HepG2 (cell line): ENCODE data around the gene DYNLT2B. TPM values are rescaled to one million over a fixed set of nuclear protein-coding genes. Genes with fewer than 3 reads are reported as not detected.

Experiments used
- ATF1 ChIP-seq: IDR thresholded peaks from 2 replicates; pipeline ENCODE4 v1.6.1; 2016; ENCODE audit warnings: mild to moderate bottlenecking, control low read depth
- CERS6 ChIP-seq: sonication (generic); formaldehyde crosslinking; IDR thresholded peaks from 2 replicates; pipeline ENCODE4 v1.5.0; 2020; ENCODE audit warnings: missing genetic modification reagents
- CREBL2 ChIP-seq: sonication (generic); formaldehyde crosslinking; IDR thresholded peaks from 2 replicates; pipeline ENCODE4 v1.8.1; 2023; ENCODE audit warnings: missing genetic modification reagents, mild to moderate bottlenecking, borderline replicate concordance
- EED ChIP-seq: sonication (generic); formaldehyde crosslinking; IDR thresholded peaks from 2 replicates; pipeline ENCODE4 v1.5.0; 2020; ENCODE audit warnings: mild to moderate bottlenecking, missing genetic modification reagents
- HNRNPK ChIP-seq: fragments of 200-400 bp; formaldehyde crosslinking; IDR thresholded peaks from 2 replicates; pipeline ENCODE4 v1.6.1; 2018; ENCODE audit warnings: low read length, low read depth, moderate library complexity, mild to moderate bottlenecking; ENCODE audit not compliant: poor library complexity, severe bottlenecking
- KDM1A ChIP-seq: IDR thresholded peaks from 2 replicates; pipeline ENCODE4 v1.6.1; 2016; ENCODE audit warnings: missing compliant biosample characterization
- MAFF ChIP-seq: IDR thresholded peaks from 2 replicates; pipeline ENCODE4 v1.6.1; 2011; ENCODE audit warnings: low read depth, low read length, improper control_type of control experiment
- MTA1 ChIP-seq: sonication (generic); formaldehyde crosslinking; IDR thresholded peaks from 2 replicates; pipeline ENCODE4 v1.4.0; 2020; ENCODE audit warnings: missing genetic modification reagents, mild to moderate bottlenecking, borderline replicate concordance
- NFYC ChIP-seq: IDR thresholded peaks from 2 replicates; pipeline ENCODE4 v1.6.1; 2016; ENCODE audit warnings: missing genetic modification reagents, missing compliant biosample characterization
- PHF20 ChIP-seq: sonication (generic); formaldehyde crosslinking; IDR thresholded peaks from 2 replicates; pipeline ENCODE4 v1.5.0; 2020; ENCODE audit warnings: mild to moderate bottlenecking, missing genetic modification reagents
- SALL1 ChIP-seq: sonication (generic); formaldehyde crosslinking; IDR thresholded peaks from 2 replicates; pipeline ENCODE4 v1.8.0; 2022; ENCODE audit warnings: mild to moderate bottlenecking, missing genetic modification reagents
- SKI ChIP-seq: fragments of 450-650 bp; IDR thresholded peaks from one replicate; pipeline ENCODE4 v1.6.1; 2018; ENCODE audit warnings: mild to moderate bottlenecking; ENCODE audit not compliant: partially characterized antibody
- TFDP1 ChIP-seq: IDR thresholded peaks from 2 replicates; pipeline ENCODE4 v1.6.1; 2016; ENCODE audit warnings: missing compliant biosample characterization, missing genetic modification reagents, borderline replicate concordance
- THRA ChIP-seq: sonication (generic); formaldehyde crosslinking; IDR thresholded peaks from 2 replicates; pipeline ENCODE4 v1.4.0; 2020; ENCODE audit warnings: missing genetic modification reagents, borderline replicate concordance
- ZBTB34 ChIP-seq: sonication (generic); formaldehyde crosslinking; IDR thresholded peaks from 2 replicates; pipeline ENCODE4 v1.8.0; 2022; ENCODE audit warnings: mild to moderate bottlenecking, missing genetic modification reagents
- ZMYM2 ChIP-seq: sonication (generic); formaldehyde crosslinking; IDR thresholded peaks from 2 replicates; pipeline ENCODE4 v1.8.0; 2022; ENCODE audit warnings: mild to moderate bottlenecking, missing genetic modification reagents
- ZNF121 ChIP-seq: sonication (generic); formaldehyde crosslinking; IDR thresholded peaks from 2 replicates; pipeline ENCODE4 v1.5.0; 2020; ENCODE audit warnings: mild to moderate bottlenecking, missing genetic modification reagents
- ZNF350 ChIP-seq: sonication (generic); formaldehyde crosslinking; IDR thresholded peaks from 2 replicates; pipeline ENCODE4 v1.4.0; 2020; ENCODE audit warnings: mild to moderate bottlenecking, low read depth, missing genetic modification reagents, borderline replicate concordance
- ZNF484 ChIP-seq: sonication (generic); formaldehyde crosslinking; IDR thresholded peaks from 2 replicates; pipeline ENCODE4 v1.5.1; 2020; ENCODE audit warnings: mild to moderate bottlenecking, low read depth, missing genetic modification reagents, borderline replicate concordance
- ZNF501 ChIP-seq: sonication (generic); formaldehyde crosslinking; IDR thresholded peaks from 2 replicates; pipeline ENCODE4 v1.5.1; 2020; ENCODE audit warnings: mild to moderate bottlenecking, moderate library complexity, missing genetic modification reagents
- ZNF543 ChIP-seq: sonication (generic); formaldehyde crosslinking; IDR thresholded peaks from 2 replicates; pipeline ENCODE4 v1.4.0; 2020; ENCODE audit warnings: mild to moderate bottlenecking, missing genetic modification reagents
- ZNF597 ChIP-seq: sonication (generic); formaldehyde crosslinking; IDR thresholded peaks from 2 replicates; pipeline ENCODE4 v1.5.0; 2020; ENCODE audit warnings: missing genetic modification reagents
- ZNF749 ChIP-seq: sonication (generic); formaldehyde crosslinking; IDR thresholded peaks from 2 replicates; pipeline ENCODE4 v1.8.0; 2022; ENCODE audit warnings: mild to moderate bottlenecking, missing genetic modification reagents, moderate library complexity, borderline replicate concordance
- ZZZ3 ChIP-seq: sonication (generic); formaldehyde crosslinking; IDR thresholded peaks from 2 replicates; pipeline ENCODE4 v1.4.0; 2020; ENCODE audit warnings: missing genetic modification reagents, mild to moderate bottlenecking, borderline replicate concordance
- polyA plus RNA-seq, 8 experiments: library from polyadenylated mRNA; depleted of rRNA in 3 of 8; stranded (reverse) in 7 of 8; unstranded in 1 of 8; fragments of >200 nt; fragmentation: Illumina TruSeq in 4 of 8; extraction: Trizol in 4 of 8; gene quantifications; 2 replicates each; pipeline versions ENCODE4 v1.2.1 to v1.2.3, GENCODE V29; 2011 to 2016; ENCODE audit warnings: low read depth in 4 of 8, missing spikeins in 1 of 8, mixed read lengths in 1 of 8; ENCODE audit not compliant: insufficient read depth in 1 of 8
- total RNA-seq, 5 experiments: library from RNA; depleted of rRNA; stranded (reverse); fragments of >200 nt; fragmentation: Illumina TruSeq; extraction: Trizol; gene quantifications; 2 replicates each; pipeline ENCODE4 v1.2.3, GENCODE V29; 2016; ENCODE audit warnings: low read depth in 1 of 5

Gene DYNLT2B
- total and polyA plus RNA-seq, 2 of the 13 experiments (the other 11 are each of a cell fraction or from before 2014, with no cell fraction given), result 4.0 to 7.0 TPM

- TF ChIP-seq CREBL2 (CRISPR knock-in tag) (no peak), MTA1 (CRISPR knock-in tag) (no peak), ZMYM2 (CRISPR knock-in tag) (no peak), NFYC (CRISPR knock-in tag) (peak; percentile 26; the same call in 1 of the 2 replicates), HNRNPK (no peak), TFDP1 (peak; percentile 92), EED (CRISPR knock-in tag) (no peak), MAFF (no peak), SKI (no peak), ZNF749 (CRISPR knock-in tag) (no peak), ZNF501 (peak; percentile 85), ZBTB34 (CRISPR knock-in tag) (no peak), ZNF543 (0 out of 2 replicates have a peak, but pooled peaks have one; percentile 19), KDM1A (CRISPR knock-in tag) (no peak), ATF1 (CRISPR knock-in tag) (no peak), PHF20 (CRISPR knock-in tag) (peak; percentile 61; the same call in 1 of the 2 replicates), SALL1 (peak; percentile 81), CERS6 (CRISPR knock-in tag) (no peak), ZNF597 (no peak), ZZZ3 (CRISPR knock-in tag) (no peak), ZNF350 (no peak), THRA (no peak), ZNF484 (CRISPR knock-in tag) (no peak), ZNF121 (CRISPR knock-in tag) (no peak)
Measured at GRCh38 chr3:196317687-196318467, at the start of gene DYNLT2B (continued).
